GM12878 (cell line): Measurements from ENCODE around the gene ACSL1. TPM values are rescaled to one million over a fixed set of nuclear protein-coding genes. Genes with fewer than 3 reads are reported as not detected.
A peak's percentile ranks its signal among the peaks of the same experiment; 100 is the strongest.

Source experiments
- ATAC-seq: fragments of 200-7000 bp; cut with Tn5 transposase; 3 replicates; pipeline ENCODE4 v1.9.1; 2020; ENCODE audit warnings: mild to moderate bottlenecking, moderate library complexity
- BruUV-seq: library from RNA; stranded (reverse); fragments of 400-500 nt; replicated peaks from 2 replicates; lab custom pipeline; 2021; lab: Mats Ljungman, UMichigan
- CTCF ChIA-PET: fragments of 300-600 bp; sonication (Branson Sonifier 250); formaldehyde crosslinking; extraction: SDS; loops from one replicate; lab custom pipeline; 2021; ENCODE audit warnings: inconsistent platforms; lab: Yijun Ruan, JAX
- POLR2A ChIA-PET: fragments of 350-600 bp; formaldehyde crosslinking; extraction: SDS; loops from one replicate; lab custom pipeline; 2021; ENCODE audit warnings: inconsistent platforms; lab: Charles Lee
- RAD21 ChIA-PET: fragments of 300-600 bp; sonication (Branson Sonifier 250); formaldehyde crosslinking; loops from one replicate; lab custom pipeline; 2023; ENCODE audit warnings: antibody characterized with exemption; ENCODE audit not compliant: unreplicated experiment; lab: Charles Lee
- SMC1A ChIA-PET: fragments of 300-600 bp; sonication (Branson Sonifier 250); formaldehyde crosslinking; loops from one replicate; lab custom pipeline; 2023; ENCODE audit not compliant: unreplicated experiment, uncharacterized antibody; lab: Charles Lee
- DNase-seq: peaks from one replicate; pipeline ENCODE4 v3.0.0-alpha.2; 2011; ENCODE audit warnings: low read depth, low spot score
- FAIRE-seq: peaks from 3 replicates; lab custom pipeline; 2011; peaks lifted over from hg19 to GRCh38; lab: Jason Lieb, UNC
- H2AFZ ChIP-seq: 2 replicates; pipeline ENCODE4 v1.6.0; 2011; ENCODE audit warnings: low read depth, low read length, control low read depth; ENCODE audit not compliant: control insufficient read depth
- H3K27ac ChIP-seq: 2 replicates; pipeline ENCODE4 v1.5.1; 2011; ENCODE audit warnings: control low read depth; ENCODE audit not compliant: control insufficient read depth, insufficient read depth
- H3K27me3 ChIP-seq, 2 experiments: replicated peaks in 1 of 2; 2 replicates each; pipeline versions ENCODE4 v1.6.0 to v1.6.1; 2011; ENCODE audit warnings: low read length in 1 of 2; ENCODE audit not compliant: control insufficient read depth in 2 of 2, insufficient read depth in 2 of 2
- H3K36me3 ChIP-seq, 2 experiments: 2 replicates each; pipeline ENCODE4 v1.5.1; 2011; ENCODE audit warnings: low read length in 1 of 2; ENCODE audit not compliant: control insufficient read depth in 2 of 2, insufficient read depth in 2 of 2
- H3K4me1 ChIP-seq: 2 replicates; pipeline ENCODE4 v1.6.1; 2011; ENCODE audit warnings: mild to moderate bottlenecking, low read length, moderate library complexity, mixed read lengths; ENCODE audit not compliant: control insufficient read depth, insufficient read depth
- H3K4me2 ChIP-seq: 2 replicates; pipeline ENCODE4 v1.6.0; 2011; ENCODE audit warnings: control low read depth; ENCODE audit not compliant: control insufficient read depth, insufficient read depth
- H3K4me3 ChIP-seq: fragments of 200-600 bp; sonication (generic); 2 replicates; pipeline ENCODE4 v1.5.1; 2016
- H3K79me2 ChIP-seq: 2 replicates; pipeline ENCODE4 v1.6.0; 2011; ENCODE audit warnings: low read length; ENCODE audit not compliant: control insufficient read depth, insufficient read depth
- H3K9ac ChIP-seq: 2 replicates; pipeline ENCODE4 v1.8.0; 2011; ENCODE audit warnings: low read length, control low read depth, mixed read lengths; ENCODE audit not compliant: control insufficient read depth, insufficient read depth
- H3K9me3 ChIP-seq: replicated peaks from 3 replicates; pipeline ENCODE4 v1.5.1; 2011; ENCODE audit warnings: mild to moderate bottlenecking, low read length; ENCODE audit not compliant: control insufficient read depth, insufficient read depth
- H4K20me1 ChIP-seq: 2 replicates; pipeline ENCODE4 v1.6.0; 2011; ENCODE audit not compliant: control insufficient read depth, insufficient read depth
- ATF7 ChIP-seq: fragments of 450-650 bp; IDR thresholded peaks from 2 replicates; pipeline ENCODE4 v1.6.1; 2016; ENCODE audit warnings: low read depth, mild to moderate bottlenecking
- BACH1 ChIP-seq: fragments of 450-650 bp; IDR thresholded peaks from 2 replicates; pipeline ENCODE4 v1.6.1; 2017; ENCODE audit warnings: mild to moderate bottlenecking, borderline replicate concordance
- DPF2 ChIP-seq: fragments of 450-650 bp; IDR thresholded peaks from 2 replicates; pipeline ENCODE4 v1.6.1; 2017; ENCODE audit warnings: mild to moderate bottlenecking
- IKZF1 ChIP-seq: fragments of 450-650 bp; conservative IDR thresholded peaks from 2 replicates; pipeline ENCODE4 v1.6.1; 2017; ENCODE audit warnings: antibody characterized with exemption, mild to moderate bottlenecking
- NBN ChIP-seq: fragments of 450-650 bp; IDR thresholded peaks from 2 replicates; pipeline ENCODE4 v1.6.1; 2016
- NFIC ChIP-seq: IDR thresholded peaks from 2 replicates; pipeline ENCODE4 v1.6.1; 2012; ENCODE audit warnings: low read depth, mild to moderate bottlenecking, inconsistent platforms, low read length, moderate library complexity
- POLR2A ChIP-seq: IDR thresholded peaks from 2 replicates; pipeline ENCODE4 v1.6.1; 2011; ENCODE audit warnings: low read depth, mild to moderate bottlenecking, low read length
- SPI1 ChIP-seq: IDR thresholded peaks from 2 replicates; pipeline ENCODE4 v1.6.1; 2011; ENCODE audit warnings: low read depth, mild to moderate bottlenecking, low read length, moderate library complexity, borderline replicate concordance; ENCODE audit not compliant: insufficient read depth
- STAT3 ChIP-seq: IDR thresholded peaks from 2 replicates; pipeline ENCODE4 v1.6.1; 2011; ENCODE audit warnings: low read depth, low read length, improper control_type of control experiment
- YY1 ChIP-seq: IDR thresholded peaks from 2 replicates; pipeline ENCODE4 v1.6.1; 2011; ENCODE audit warnings: low read depth, mild to moderate bottlenecking, low read length
- ZNF217 ChIP-seq: fragments of 450-650 bp; IDR thresholded peaks from 2 replicates; pipeline ENCODE4 v1.6.1; 2017; ENCODE audit warnings: antibody characterized with exemption, mild to moderate bottlenecking
- ZNF24 ChIP-seq: fragments of 450-650 bp; IDR thresholded peaks from 2 replicates; pipeline ENCODE4 v1.6.1; 2017; ENCODE audit warnings: antibody characterized with exemption, mild to moderate bottlenecking
- ZNF274 ChIP-seq: IDR thresholded peaks from one replicate; pipeline ENCODE4 v1.8.0; 2011; ENCODE audit not compliant: insufficient read length, insufficient read depth
- WGBS: methylation state at CpG from one replicate; pipeline ENCODE4 v1.1.6; 2016; ENCODE audit warnings: low lambda C conversion rate; ENCODE audit not compliant: insufficient replicate concordance, insufficient coverage; ENCODE audit errors: missing lambda C conversion rate; 5-methylcytosine and 5-hydroxymethylcytosine counted together
- in situ Hi-C: fragments of 300-500 bp; cut with MboI; formaldehyde crosslinking; loops from 9 replicates; pipeline ENCODE4 v1.14.3; 2018; ENCODE audit warnings: mixed read lengths
- intact Hi-C: fragments of 100-400 bp; cut with micrococcal nuclease; formaldehyde crosslinking; loops from one replicate; pipeline ENCODE4 v1.14.2; 2022; ENCODE audit not compliant: unreplicated experiment
- polyA plus RNA-seq, 11 experiments: library from polyadenylated mRNA; depleted of rRNA in 4 of 11; unstranded in 6 of 11; stranded (reverse) in 5 of 11; fragments of >200 nt; fragmentation: Nextera tagmentation in 4 of 11; fragmentation: Illumina TruSeq in 1 of 11; extraction: Ambion mirVana in 4 of 11; extraction: Trizol in 1 of 11; gene quantifications; 1 replicate in 1 of 11; 2 replicates in 10 of 11; pipeline versions ENCODE4 v1.2.1 to v1.2.3, GENCODE V29; 2011 to 2016; ENCODE audit warnings: inconsistent platforms in 2 of 11, missing spikeins in 2 of 11, low read depth in 1 of 11
- total RNA-seq, 4 experiments: library from RNA; depleted of rRNA in 3 of 4; stranded (reverse); fragments of >200 nt in 3 of 4; fragmentation: Illumina TruSeq in 1 of 4; extraction: Trizol in 1 of 4; gene quantifications; 2 replicates each; pipeline versions ENCODE4 v1.2.1 to v1.2.3, GENCODE V29; 2013 to 2021
- TF ChIP-seq, protein P1 (sequence below): IDR thresholded peaks from 2 replicates; pipeline ENCODE4 v1.6.1; 2012; ENCODE audit warnings: low read depth, low read length, improper control_type of control experiment
- TF ChIP-seq, protein P2 (sequence below): IDR thresholded peaks from 2 replicates; pipeline ENCODE4 v1.6.1; 2012; ENCODE audit warnings: low read length, inconsistent platforms

Gene ACSL1
- total and polyA plus RNA-seq, 10 of the 15 experiments (the other 5 are each of a cell fraction or from before 2014, with no cell fraction given), result 30.7 to 68.1 (median 58.7) TPM

DNA sequence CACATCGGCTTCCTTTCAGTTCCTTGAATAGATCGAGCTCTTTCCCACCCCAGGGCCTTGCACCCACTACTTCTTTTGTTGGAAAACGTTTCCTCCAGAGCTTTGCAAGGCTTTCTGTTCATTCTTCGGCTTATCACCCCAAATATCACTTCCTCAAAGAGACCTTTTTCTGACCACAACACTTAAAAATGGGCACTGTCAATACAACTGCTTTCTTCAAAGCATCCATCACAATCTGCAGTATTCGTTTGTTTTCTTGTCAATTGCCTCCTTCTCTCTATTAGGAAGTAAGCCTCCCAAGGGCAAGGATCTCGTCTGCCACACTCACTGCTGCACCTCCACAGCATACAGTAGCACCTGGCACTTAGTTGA lies 74.2 kb downstream of the ACSL1 start:
- Histone ChIP-seq H3K9ac (no peak overlapping the region), H3K27ac (no peak overlapping the region), H3K79me2 (no peaks in the 10 kb centered on the region), H3K4me2 (no peak overlapping the region), H3K27me3 (no peaks in the 10 kb centered on the region), H3K36me3 (peaks cover 2 to 7% of the 10 kb centered on the region in 2 experiments; a peak in 3 of 4 replicates), H4K20me1 (no peaks in the 10 kb centered on the region), H3K4me1 (no peaks in the 10 kb centered on the region), H2AFZ (no peak overlapping the region), H3K4me3 (no peak overlapping the region), H3K9me3 (no peaks in the 10 kb centered on the region)
- intact Hi-C loops (no loop called here), in situ Hi-C loops (no loop called here)
- no peak for FAIRE-seq
- ChIA-PET SMC1A (interaction anchor here (0.7 to 1.2 kb wide), 3 partner anchors 41 to 230 kb away, joined by 3 read pairs; no protein-coding TSS in a partner anchor), RAD21 (no interaction called here), POLR2A (no interaction called here), CTCF (interaction anchor here (0.8 to 1.3 kb wide), 4 partner anchors 10 to 155 kb away, joined by 3 to 4 read pairs (median 3); no protein-coding TSS in a partner anchor)
- no peak for DNase-seq
- TF ChIP-seq DPF2, result no peak
- TF ChIP-seq SPI1, result peak; percentile 32; the same call in 1 of the 2 replicates
- ATAC-seq, result no peak
- BruUV-seq, result no TSS peak
- 55% methylated on average over 6 of the region's 6 CpGs for WGBS

DNA sequence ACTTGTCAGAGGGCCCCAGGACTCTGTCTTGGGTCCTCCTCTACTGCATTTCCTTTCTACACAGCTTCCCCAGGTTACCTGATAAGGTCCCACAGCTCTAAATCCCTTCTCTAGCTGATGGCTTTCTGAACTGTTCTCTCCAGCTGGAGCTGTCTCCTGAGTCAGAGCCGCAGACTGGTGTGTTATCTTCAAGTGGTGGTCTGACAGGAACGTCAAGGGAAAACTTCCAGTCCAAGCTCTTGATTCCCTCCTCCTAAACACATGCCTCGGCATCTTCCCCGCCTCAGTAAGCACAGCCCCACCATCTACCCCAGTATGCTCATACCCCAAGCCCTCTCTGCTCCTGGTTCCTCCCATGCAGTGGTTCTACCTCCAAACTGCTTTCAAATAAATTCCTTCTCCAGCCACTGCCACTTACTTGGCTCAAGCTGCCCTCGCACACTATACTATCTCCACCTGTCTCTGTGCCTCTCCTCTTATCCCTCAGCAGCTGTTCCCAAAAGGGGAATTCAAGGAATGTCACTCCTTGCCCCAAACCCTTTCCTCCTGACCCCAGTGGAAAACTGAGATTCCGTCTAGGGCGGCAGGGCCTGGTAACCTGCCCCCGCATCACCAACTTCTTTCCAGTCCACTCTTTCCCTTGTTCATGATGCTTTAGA lies 74.7 kb downstream of the ACSL1 start:
- TF ChIP-seq YY1 (no peak), ZNF274 (no peak), NBN (no peak), SPI1 (no peak), STAT3 (no peak), ZNF24 (no peak), ATF7 (no peak), POLR2A (no peak), ZNF217 (no peak), NFIC (no peak), BACH1 (no peak), IKZF1 (no peak)
- TF ChIP-seq, protein P1, sequence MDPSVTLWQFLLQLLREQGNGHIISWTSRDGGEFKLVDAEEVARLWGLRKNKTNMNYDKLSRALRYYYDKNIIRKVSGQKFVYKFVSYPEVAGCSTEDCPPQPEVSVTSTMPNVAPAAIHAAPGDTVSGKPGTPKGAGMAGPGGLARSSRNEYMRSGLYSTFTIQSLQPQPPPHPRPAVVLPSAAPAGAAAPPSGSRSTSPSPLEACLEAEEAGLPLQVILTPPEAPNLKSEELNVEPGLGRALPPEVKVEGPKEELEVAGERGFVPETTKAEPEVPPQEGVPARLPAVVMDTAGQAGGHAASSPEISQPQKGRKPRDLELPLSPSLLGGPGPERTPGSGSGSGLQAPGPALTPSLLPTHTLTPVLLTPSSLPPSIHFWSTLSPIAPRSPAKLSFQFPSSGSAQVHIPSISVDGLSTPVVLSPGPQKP, result no peak
- TF ChIP-seq, protein P2, sequence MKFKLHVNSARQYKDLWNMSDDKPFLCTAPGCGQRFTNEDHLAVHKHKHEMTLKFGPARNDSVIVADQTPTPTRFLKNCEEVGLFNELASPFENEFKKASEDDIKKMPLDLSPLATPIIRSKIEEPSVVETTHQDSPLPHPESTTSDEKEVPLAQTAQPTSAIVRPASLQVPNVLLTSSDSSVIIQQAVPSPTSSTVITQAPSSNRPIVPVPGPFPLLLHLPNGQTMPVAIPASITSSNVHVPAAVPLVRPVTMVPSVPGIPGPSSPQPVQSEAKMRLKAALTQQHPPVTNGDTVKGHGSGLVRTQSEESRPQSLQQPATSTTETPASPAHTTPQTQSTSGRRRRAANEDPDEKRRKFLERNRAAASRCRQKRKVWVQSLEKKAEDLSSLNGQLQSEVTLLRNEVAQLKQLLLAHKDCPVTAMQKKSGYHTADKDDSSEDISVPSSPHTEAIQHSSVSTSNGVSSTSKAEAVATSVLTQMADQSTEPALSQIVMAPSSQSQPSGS, result no peak
- Histone ChIP-seq H3K36me3 (peaks cover 2 to 7% of the 10 kb centered on the region in 2 experiments; a peak in 3 of 4 replicates), H3K79me2 (no peaks in the 10 kb centered on the region), H3K9ac (no peak overlapping the region), H2AFZ (no peak overlapping the region), H3K4me3 (no peak overlapping the region), H3K9me3 (no peaks in the 10 kb centered on the region), H3K4me2 (no peak overlapping the region), H3K4me1 (no peaks in the 10 kb centered on the region), H3K27me3 (no peaks in the 10 kb centered on the region), H4K20me1 (no peaks in the 10 kb centered on the region), H3K27ac (no peak overlapping the region)
- 94% methylated on average over 8 of the region's 8 CpGs for WGBS
- no peak for ATAC-seq
- ChIA-PET POLR2A (no interaction called here), RAD21 (interaction anchor here (1.0 kb wide), 1 partner anchor 274 kb away, joined by 3 read pairs; no protein-coding TSS in a partner anchor), CTCF (interaction anchor here (0.7 to 1.3 kb wide), 5 partner anchors 10 to 156 kb away, joined by 3 to 4 read pairs (median 3); no protein-coding TSS in a partner anchor), SMC1A (interaction anchor here (0.7 to 1.3 kb wide), 3 partner anchors 14 to 108 kb away, joined by 3 read pairs; no protein-coding TSS in a partner anchor)
- BruUV-seq, result TSS peak; percentile 11
- no peak for DNase-seq
- in situ Hi-C loops, result no loop called here
- no peak for FAIRE-seq
- intact Hi-C loops, result no loop called here
